Measurements from ENCODE around the gene LHFPL3. TPM values are rescaled to one million over a fixed set of nuclear protein-coding genes. Genes with fewer than 3 reads are reported as not detected.

LHFPL3 gene
- total RNA-seq, 1 donor from 2014 or later = not detected

GRCh38 chr7:104848138-104848990 is 520.0 kb downstream of the LHFPL3 start:
- no peaks in the 10 kb centered on the region for H3K36me3 ChIP-seq (ENCODE audit: control insufficient read depth, insufficient read depth, low read length)
- FAIRE-seq (no peak), DNase-seq (ENCODE audit: low read depth) (peak; percentile 23)
- peak; percentile 82 for TF ChIP-seq CTCF (IDR thresholded peaks at IDR 0.05; ENCODE audit: insufficient read depth, low read length, severe bottlenecking)
- H3K27me3 ChIP-seq (ENCODE audit: control insufficient read depth, insufficient read depth, low read length) = no peaks in the 10 kb centered on the region
- H3K4me3 ChIP-seq (ENCODE audit: low read depth, low read length) = no peak overlapping the region

- no peaks in the 10 kb centered on the region for H3K36me3 ChIP-seq (ENCODE audit: control insufficient read depth, insufficient read depth, low read length)
- H3K4me3 ChIP-seq (ENCODE audit: low read depth, low read length) = no peak overlapping the region
- DNase-seq (ENCODE audit: low read depth) (no peak), FAIRE-seq (no peak)
- no peak for TF ChIP-seq CTCF (IDR thresholded peaks at IDR 0.05; ENCODE audit: insufficient read depth, low read length, severe bottlenecking)
- H3K27me3 ChIP-seq (ENCODE audit: control insufficient read depth, insufficient read depth, low read length) = no peaks in the 10 kb centered on the region
Observed at GRCh38 chr7:104850374-104850773, 522.0 kb downstream of the LHFPL3 start.

GRCh38 chr7:104851268-104851667 is 522.9 kb downstream of the LHFPL3 start:
- no peak for TF ChIP-seq CTCF (IDR thresholded peaks at IDR 0.05; ENCODE audit: insufficient read depth, low read length, severe bottlenecking)
- FAIRE-seq (no peak), DNase-seq (ENCODE audit: low read depth) (no peak)
- Histone ChIP-seq H3K27me3 (ENCODE audit: control insufficient read depth, insufficient read depth, low read length) (no peaks in the 10 kb centered on the region), H3K4me3 (ENCODE audit: low read depth, low read length) (no peak overlapping the region), H3K36me3 (ENCODE audit: control insufficient read depth, insufficient read depth, low read length) (no peaks in the 10 kb centered on the region)

GRCh38 chr7:104852386-104852785 is 524.0 kb downstream of the LHFPL3 start:
- no peak for TF ChIP-seq CTCF (IDR thresholded peaks at IDR 0.05; ENCODE audit: insufficient read depth, low read length, severe bottlenecking)
- no peak overlapping the region for H3K4me3 ChIP-seq (ENCODE audit: low read depth, low read length)
- H3K27me3 ChIP-seq (ENCODE audit: control insufficient read depth, insufficient read depth, low read length) = no peaks in the 10 kb centered on the region
- FAIRE-seq (no peak), DNase-seq (ENCODE audit: low read depth) (no peak)
- H3K36me3 ChIP-seq (ENCODE audit: control insufficient read depth, insufficient read depth, low read length) = no peaks in the 10 kb centered on the region

- no peak overlapping the region for H3K4me3 ChIP-seq (ENCODE audit: low read depth, low read length)
- no peaks in the 10 kb centered on the region for H3K36me3 ChIP-seq (ENCODE audit: control insufficient read depth, insufficient read depth, low read length)
- no peaks in the 10 kb centered on the region for H3K27me3 ChIP-seq (ENCODE audit: control insufficient read depth, insufficient read depth, low read length)
- peak; percentile 21 for DNase-seq (ENCODE audit: low read depth)
- FAIRE-seq = no peak
- TF ChIP-seq CTCF (IDR thresholded peaks at IDR 0.05; ENCODE audit: insufficient read depth, low read length, severe bottlenecking) = no peak
Observed at GRCh38 chr7:104855861-104856260, 527.5 kb downstream of the LHFPL3 start.

Data from bronchial epithelial cell (primary cell).